Measurements from ENCODE around the gene MME. TPM values are rescaled to one million over a fixed set of nuclear protein-coding genes. Genes with fewer than 3 reads are reported as not detected.
"Not testable (repeated sequence)": the region's sequence is repeated elsewhere in the genome, so short reads cannot be mapped to it uniquely, and the experiment has no call there.

Gene MME
- total RNA-seq, 1 donor from 2014 or later: 65.8 TPM

- H3K27me3 Mint-ChIP-seq: no peaks in the 10 kb centered on the region
- no peak for DNase-seq (ENCODE audit: extremely low spot score, unreplicated experiment)
- no peaks in the 10 kb centered on the region for H3K36me3 Mint-ChIP-seq
- TF ChIP-seq, protein P1, sequence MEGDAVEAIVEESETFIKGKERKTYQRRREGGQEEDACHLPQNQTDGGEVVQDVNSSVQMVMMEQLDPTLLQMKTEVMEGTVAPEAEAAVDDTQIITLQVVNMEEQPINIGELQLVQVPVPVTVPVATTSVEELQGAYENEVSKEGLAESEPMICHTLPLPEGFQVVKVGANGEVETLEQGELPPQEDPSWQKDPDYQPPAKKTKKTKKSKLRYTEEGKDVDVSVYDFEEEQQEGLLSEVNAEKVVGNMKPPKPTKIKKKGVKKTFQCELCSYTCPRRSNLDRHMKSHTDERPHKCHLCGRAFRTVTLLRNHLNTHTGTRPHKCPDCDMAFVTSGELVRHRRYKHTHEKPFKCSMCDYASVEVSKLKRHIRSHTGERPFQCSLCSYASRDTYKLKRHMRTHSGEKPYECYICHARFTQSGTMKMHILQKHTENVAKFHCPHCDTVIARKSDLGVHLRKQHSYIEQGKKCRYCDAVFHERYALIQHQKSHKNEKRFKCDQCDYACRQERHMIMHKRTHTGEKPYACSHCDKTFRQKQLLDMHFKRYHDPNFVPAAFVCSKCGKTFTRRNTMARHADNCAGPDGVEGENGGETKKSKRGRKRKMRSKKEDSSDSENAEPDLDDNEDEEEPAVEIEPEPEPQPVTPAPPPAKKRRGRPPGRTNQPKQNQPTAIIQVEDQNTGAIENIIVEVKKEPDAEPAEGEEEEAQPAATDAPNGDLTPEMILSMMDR (conservative IDR thresholded peaks at IDR 0.05): no peak
- no peak overlapping the region for H3K27ac Mint-ChIP-seq
- H3K9me3 Mint-ChIP-seq: no peaks in the 10 kb centered on the region
- no peak overlapping the region for H3K4me3 Mint-ChIP-seq
- no peaks in the 10 kb centered on the region for H3K4me1 Mint-ChIP-seq (ENCODE audit: unreplicated experiment)
Measured at GRCh38 chr3:155210736-155211135, 130.6 kb downstream of the MME start.

GRCh38 chr3:155211266-155211665, 131.1 kb downstream of the MME start:
- Mint-ChIP-seq H3K27ac (no peak overlapping the region), H3K4me1 (ENCODE audit: unreplicated experiment) (no peaks in the 10 kb centered on the region), H3K36me3 (no peaks in the 10 kb centered on the region), H3K27me3 (no peaks in the 10 kb centered on the region), H3K9me3 (no peaks in the 10 kb centered on the region), H3K4me3 (no peak overlapping the region)
- DNase-seq (ENCODE audit: extremely low spot score, unreplicated experiment): no peak
- TF ChIP-seq, protein P1 (conservative IDR thresholded peaks at IDR 0.05): no peak

DNA sequence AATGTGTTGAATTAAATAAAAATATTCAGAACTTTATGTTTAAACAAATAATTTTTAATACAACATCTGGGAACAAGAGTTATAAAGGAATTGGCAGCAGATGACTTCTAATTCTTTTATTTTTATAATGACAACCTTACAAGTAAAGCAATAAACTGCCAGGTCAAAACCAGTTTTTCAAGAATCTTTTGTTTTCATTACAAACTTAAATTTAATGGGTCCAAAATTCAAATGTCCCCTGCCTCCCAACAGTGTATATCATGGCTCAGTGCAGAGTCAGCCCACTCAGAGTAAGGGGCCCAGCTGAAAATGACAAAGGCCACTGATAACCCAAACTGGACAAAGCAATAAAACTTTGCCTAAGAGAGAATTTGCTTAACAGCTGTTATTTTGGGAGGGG, 131.8 kb downstream of the MME start:
- TF ChIP-seq, protein P1 (conservative IDR thresholded peaks at IDR 0.05): no peak
- no peak overlapping the region for H3K4me3 Mint-ChIP-seq
- no peak overlapping the region for H3K27ac Mint-ChIP-seq
- H3K27me3 Mint-ChIP-seq: no peaks in the 10 kb centered on the region
- H3K36me3 Mint-ChIP-seq: no peaks in the 10 kb centered on the region
- H3K9me3 Mint-ChIP-seq: no peaks in the 10 kb centered on the region
- DNase-seq (ENCODE audit: extremely low spot score, unreplicated experiment): no peak
- H3K4me1 Mint-ChIP-seq (ENCODE audit: unreplicated experiment): no peaks in the 10 kb centered on the region

DNA sequence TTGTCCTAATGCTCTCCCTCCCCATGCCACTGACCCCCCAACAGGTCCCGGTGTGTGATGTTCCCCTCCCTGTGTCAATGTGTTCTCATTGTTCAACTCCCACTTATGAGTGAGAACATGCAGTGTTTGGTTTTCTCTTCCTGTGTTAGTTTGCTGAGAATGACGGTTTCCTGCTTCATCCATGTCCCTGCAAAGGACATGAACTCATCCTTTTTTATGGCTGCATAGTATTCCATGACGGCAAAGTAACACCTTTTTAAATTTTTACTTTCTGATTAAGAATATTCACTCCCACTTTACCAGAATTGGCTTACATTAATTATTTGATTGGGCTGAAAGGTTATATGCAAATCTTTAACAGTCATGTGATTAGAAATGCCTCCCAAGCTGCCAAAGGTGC, 135.9 kb downstream of the MME start:
- H3K27me3 Mint-ChIP-seq; H3K4me1 Mint-ChIP-seq (ENCODE audit: unreplicated experiment); DNase-seq (ENCODE audit: extremely low spot score, unreplicated experiment); H3K4me3 Mint-ChIP-seq; H3K36me3 Mint-ChIP-seq; H3K9me3 Mint-ChIP-seq; H3K27ac Mint-ChIP-seq: not testable (repeated sequence)

GRCh38 chr3:155217591-155217990, 137.5 kb downstream of the MME start:
- TF ChIP-seq, protein P1 (conservative IDR thresholded peaks at IDR 0.05): no peak
- no peaks in the 10 kb centered on the region for H3K27me3 Mint-ChIP-seq
- H3K4me1 Mint-ChIP-seq (ENCODE audit: unreplicated experiment): no peaks in the 10 kb centered on the region
- no peak overlapping the region for H3K4me3 Mint-ChIP-seq
- peaks cover 4% of the 10 kb centered on the region for H3K9me3 Mint-ChIP-seq
- no peak overlapping the region for H3K27ac Mint-ChIP-seq
- H3K36me3 Mint-ChIP-seq: no peaks in the 10 kb centered on the region
- DNase-seq (ENCODE audit: extremely low spot score, unreplicated experiment): no peak

GRCh38 chr3:155218462-155218861, 138.3 kb downstream of the MME start:
- no peaks in the 10 kb centered on the region for H3K27me3 Mint-ChIP-seq
- no peak overlapping the region for H3K4me3 Mint-ChIP-seq
- TF ChIP-seq, protein P1 (conservative IDR thresholded peaks at IDR 0.05): no peak
- no peaks in the 10 kb centered on the region for H3K36me3 Mint-ChIP-seq
- no peak for DNase-seq (ENCODE audit: extremely low spot score, unreplicated experiment)
- no peak overlapping the region for H3K27ac Mint-ChIP-seq
- H3K9me3 Mint-ChIP-seq: peaks cover 6% of the 10 kb centered on the region
- H3K4me1 Mint-ChIP-seq (ENCODE audit: unreplicated experiment): no peaks in the 10 kb centered on the region
